ENCODE results near the gene GIMAP5.

GIMAP5 gene

DNA sequence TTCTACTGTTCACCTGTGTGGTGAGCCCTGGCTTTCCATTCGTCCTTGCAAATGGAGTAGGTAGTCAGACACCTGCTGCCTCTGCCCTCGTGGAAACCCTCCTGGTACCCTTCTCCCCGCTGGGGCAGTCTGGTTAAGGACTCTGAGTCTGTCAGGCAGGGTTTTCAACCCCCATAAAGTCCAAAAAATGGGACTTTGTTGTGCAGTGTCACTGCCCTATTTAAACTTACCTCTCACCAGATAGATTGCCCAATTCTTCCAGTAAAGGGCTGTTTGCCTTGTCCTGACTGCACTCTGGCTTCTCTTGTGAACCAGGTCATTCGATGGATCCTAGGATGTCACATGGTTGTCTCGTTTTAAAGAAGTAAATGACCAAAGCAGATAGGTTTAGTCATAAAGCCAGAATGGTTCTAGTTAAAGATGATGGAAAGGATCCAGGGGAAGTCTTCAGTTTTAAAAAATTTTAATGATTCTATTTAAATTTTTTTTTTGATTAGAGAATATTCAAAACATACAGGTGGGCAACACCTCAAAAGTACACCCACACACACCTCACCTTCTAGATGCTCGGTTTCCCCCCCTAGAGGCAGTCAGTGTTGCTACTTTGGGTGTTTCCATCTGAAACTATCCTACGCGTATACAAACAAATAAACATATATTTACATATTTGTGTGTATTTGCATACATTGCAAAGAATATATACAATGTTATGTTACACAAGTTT, 41.0 kb downstream of the GIMAP5 start:
- no peak for DNase-seq

GRCh38 chr7:150778738-150779301, 41.6 kb downstream of the GIMAP5 start:
- DNase-seq, result peak; percentile 17 to 67 (median 62)

DNA sequence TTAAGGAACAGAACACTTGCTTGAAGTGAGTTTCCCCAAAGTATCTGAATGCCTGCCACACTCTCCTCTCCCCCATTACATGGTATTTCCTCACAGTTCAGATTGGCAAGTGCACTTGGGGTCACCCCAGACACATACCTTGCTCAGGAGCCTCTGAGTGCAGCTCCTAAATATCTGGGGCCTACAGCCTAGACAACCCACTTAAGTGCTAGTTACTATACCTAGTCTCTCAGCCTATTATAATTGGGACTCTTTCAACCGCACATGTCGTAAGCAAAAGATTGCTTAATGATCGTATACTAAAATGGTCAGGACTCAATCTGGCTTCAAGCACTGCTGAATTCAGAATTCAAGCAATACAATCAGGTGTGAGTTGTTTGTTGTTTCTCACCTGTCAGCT, 43.1 kb downstream of the GIMAP5 start:
- no peak for DNase-seq

DNA sequence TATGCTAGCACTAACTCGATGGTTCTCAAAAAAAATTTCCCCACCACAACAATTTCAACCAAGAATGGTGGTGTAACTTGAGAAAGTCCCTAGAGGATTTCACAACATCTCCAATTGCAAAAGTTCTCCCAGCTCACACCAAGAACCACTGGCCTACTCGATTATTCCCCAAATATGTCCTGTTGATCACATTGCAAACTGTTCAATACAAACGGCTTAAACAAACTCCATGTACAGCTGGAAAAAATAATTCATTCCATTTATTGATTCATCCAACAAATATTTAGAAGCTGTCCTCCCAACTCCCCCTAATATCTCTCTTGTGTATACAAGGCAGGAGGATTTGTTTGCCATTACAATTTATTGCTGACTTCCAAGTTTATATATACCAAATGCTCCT, 43.9 kb downstream of the GIMAP5 start:
- no peak for DNase-seq

DNA sequence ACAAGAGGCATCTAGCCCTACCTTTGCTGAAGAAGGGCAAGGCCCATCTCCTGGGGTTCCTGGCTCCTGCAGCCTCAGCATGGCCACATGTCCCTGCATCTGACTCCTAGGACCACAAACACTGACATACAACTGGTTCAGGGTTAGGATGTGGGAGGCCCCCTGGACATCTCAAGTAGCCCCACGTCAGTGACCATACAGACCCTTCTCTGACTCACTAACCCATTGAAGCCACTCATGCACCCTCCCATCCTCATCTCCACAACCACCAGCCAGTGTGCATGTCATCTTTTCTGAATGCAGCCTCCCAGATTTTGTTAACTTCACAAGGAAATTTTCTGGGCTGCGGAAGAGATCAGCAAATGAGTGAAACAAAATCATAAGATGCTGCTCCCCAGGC, 44.7 kb downstream of the GIMAP5 start:
- DNase-seq, result no peak

- DNase-seq, result no peak
Observed at GRCh38 chr7:150784120-150784736, 47.0 kb downstream of the GIMAP5 start.

DNA sequence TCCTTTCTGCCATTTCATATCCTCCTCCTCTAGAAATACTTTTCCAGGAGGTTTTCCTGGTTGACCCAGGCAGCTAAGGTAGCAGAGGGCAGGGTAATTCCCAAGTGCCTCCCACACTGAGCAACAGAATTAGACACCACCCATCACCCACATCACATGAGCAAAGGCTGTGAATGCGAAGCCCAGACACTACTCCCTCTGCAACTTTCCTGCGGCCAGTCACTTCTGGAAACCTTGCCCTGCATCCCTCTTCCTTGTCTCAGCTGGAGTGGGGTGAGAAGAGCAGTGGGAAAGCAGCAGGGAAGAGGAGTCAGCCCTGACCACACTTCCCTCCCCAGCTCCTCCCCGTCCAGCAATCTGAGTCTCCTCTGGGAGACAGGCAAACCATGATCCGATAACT, 47.7 kb downstream of the GIMAP5 start:
- no peak for DNase-seq

- no peak for DNase-seq
Observed at GRCh38 chr7:150787321-150788281, 50.4 kb downstream of the GIMAP5 start.

- DNase-seq, result no peak
Observed at GRCh38 chr7:150788474-150789269, 51.5 kb downstream of the GIMAP5 start.

GRCh38 chr7:150790416-150791075, 53.3 kb downstream of the GIMAP5 start:
- DNase-seq, result no peak

DNA sequence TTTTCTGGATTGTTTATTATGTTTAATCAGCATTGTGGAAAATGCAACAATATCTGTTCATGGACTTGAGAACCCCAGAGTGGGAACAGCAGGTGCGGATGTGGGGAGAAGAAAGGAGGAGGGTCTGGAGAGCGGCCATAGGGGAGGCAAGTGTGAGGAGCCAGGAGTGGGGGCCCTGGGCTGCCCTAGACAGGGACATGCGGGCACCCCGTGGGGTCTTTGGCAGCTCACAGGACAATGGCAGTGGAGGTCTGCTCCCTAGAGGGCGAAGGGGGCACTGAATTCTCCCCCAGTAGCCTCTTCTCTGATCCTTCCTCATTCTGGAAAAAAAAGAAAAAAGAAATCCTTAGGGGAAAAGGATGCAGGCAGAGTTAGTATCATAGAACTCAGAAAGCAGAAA, 54.1 kb downstream of the GIMAP5 start:
- no peak for DNase-seq

- DNase-seq, result no peak
Observed at GRCh38 chr7:150791746-150792452, 54.7 kb downstream of the GIMAP5 start.
